ENCODE data around the gene GMPPB.
"Not testable (repeated sequence)": the region's sequence is repeated elsewhere in the genome, so short reads cannot be mapped to it uniquely, and the experiment has no call there.

- not testable (repeated sequence) for TF ChIP-seq EZH2 (IDR thresholded peaks at IDR 0.05); POLR2AphosphoS5 (IDR thresholded peaks at IDR 0.05; ENCODE audit: borderline replicate concordance, low read depth, low read length)
These were observed 29.2 kb downstream of the GMPPB start for GRCh38 chr3:49694409-49695070.

All from SK-N-MC (cell line).